ENCODE results near the gene PLPP4. TPM values are rescaled to one million over a fixed set of nuclear protein-coding genes. Genes with fewer than 3 reads are reported as not detected.

Gene PLPP4
- polyA plus RNA-seq, 3 donors from 2014 or later, result not detected

DNA sequence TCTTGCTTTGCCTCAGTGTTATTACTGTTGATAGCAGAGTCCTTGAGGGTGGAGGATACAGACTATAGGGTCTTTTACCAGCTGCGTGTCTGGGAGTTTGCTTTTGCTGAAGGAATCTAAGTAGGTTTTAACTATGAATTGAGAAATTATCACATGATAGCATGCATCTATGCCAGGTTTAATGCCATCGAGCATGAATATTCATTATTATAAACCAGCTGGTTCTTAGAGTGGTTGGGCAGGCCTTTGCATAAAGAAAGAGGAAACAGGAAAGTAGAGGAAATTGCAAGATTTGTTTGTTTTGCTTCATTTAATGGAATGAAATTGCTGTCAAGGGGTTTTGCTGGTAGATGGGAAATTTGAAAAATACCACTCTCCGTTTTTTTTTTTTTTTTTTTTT is 70.7 kb downstream of the PLPP4 start:
- Mint-ChIP-seq H3K27ac (no peak overlapping the region), H3K36me3 (no peaks in the 10 kb centered on the region), H3K27me3 (ENCODE audit: low read depth in 3 of 3) (peaks cover 2 to 7% (median 5%) of the 10 kb centered on the region in 3 donors), H3K4me3 (no peak overlapping the region), H3K9me3 (no peaks in the 10 kb centered on the region), H3K4me1 (no peaks in the 10 kb centered on the region)
- DNase-seq, result no peak

GRCh38 chr10:120530699-120531098 is 73.7 kb downstream of the PLPP4 start:
- no peak overlapping the region for H3K4me3 Mint-ChIP-seq
- H3K27ac Mint-ChIP-seq, result no peak overlapping the region
- no peaks in the 10 kb centered on the region for H3K4me1 Mint-ChIP-seq
- DNase-seq, result no peak
- H3K27me3 Mint-ChIP-seq (ENCODE audit: low read depth in 3 of 3), result peaks cover 4 to 17% (median 8%) of the 10 kb centered on the region in 3 donors
- peaks cover 0 to 3% (median 0%) of the 10 kb centered on the region in 3 donors for H3K36me3 Mint-ChIP-seq
- H3K9me3 Mint-ChIP-seq, result peaks cover 0 to 10% (median 8%) of the 10 kb centered on the region in 6 donors

GRCh38 chr10:120538091-120538490 is 81.1 kb downstream of the PLPP4 start:
- no peak for DNase-seq
- no peaks in the 10 kb centered on the region for H3K4me1 Mint-ChIP-seq
- peaks cover 0 to 10% (median 8%) of the 10 kb centered on the region in 6 donors for H3K9me3 Mint-ChIP-seq

DNA sequence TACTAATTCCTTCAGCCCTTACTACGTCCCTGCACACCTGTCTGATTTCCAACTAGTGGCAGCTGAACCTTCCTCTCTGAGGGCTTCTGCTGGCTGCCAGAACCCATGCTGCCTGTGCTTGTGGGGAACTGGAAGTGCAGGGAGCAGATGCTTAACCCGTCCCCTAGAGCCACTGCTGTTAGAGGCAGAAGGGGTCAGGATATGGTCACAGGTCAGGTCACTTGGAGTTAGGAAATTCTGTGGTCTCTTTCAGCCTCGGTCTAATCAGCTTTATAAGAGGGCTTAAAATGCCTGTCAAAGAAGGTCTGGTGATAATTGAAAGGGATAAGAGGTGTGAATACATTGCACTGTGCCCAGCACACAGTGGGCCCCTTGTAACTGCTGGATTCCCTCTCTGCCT is 82.0 kb downstream of the PLPP4 start:
- Mint-ChIP-seq H3K27ac (no peak overlapping the region), H3K36me3 (peaks cover 0 to 3% (median 0%) of the 10 kb centered on the region in 3 donors), H3K27me3 (ENCODE audit: low read depth in 3 of 3) (peaks cover 2 to 12% (median 3%) of the 10 kb centered on the region in 3 donors), H3K9me3 (peaks cover 0 to 10% (median 8%) of the 10 kb centered on the region in 6 donors), H3K4me1 (no peaks in the 10 kb centered on the region), H3K4me3 (no peak overlapping the region)
- DNase-seq, result no peak

More at GRCh38 chr10:120538091-120538490, 81.1 kb downstream of the PLPP4 start:
- H3K27me3 Mint-ChIP-seq (ENCODE audit: low read depth in 3 of 3), result peaks cover 2 to 15% (median 3%) of the 10 kb centered on the region in 3 donors
- peaks cover 0 to 3% (median 0%) of the 10 kb centered on the region in 3 donors for H3K36me3 Mint-ChIP-seq
- no peak overlapping the region for H3K27ac Mint-ChIP-seq
- H3K4me3 Mint-ChIP-seq, result no peak overlapping the region

- peaks cover 0 to under 1% (median 0%) of the 10 kb centered on the region in 3 donors for H3K36me3 Mint-ChIP-seq
Measured at GRCh38 chr10:120540486-120540885, 83.5 kb downstream of the PLPP4 start.

DNA sequence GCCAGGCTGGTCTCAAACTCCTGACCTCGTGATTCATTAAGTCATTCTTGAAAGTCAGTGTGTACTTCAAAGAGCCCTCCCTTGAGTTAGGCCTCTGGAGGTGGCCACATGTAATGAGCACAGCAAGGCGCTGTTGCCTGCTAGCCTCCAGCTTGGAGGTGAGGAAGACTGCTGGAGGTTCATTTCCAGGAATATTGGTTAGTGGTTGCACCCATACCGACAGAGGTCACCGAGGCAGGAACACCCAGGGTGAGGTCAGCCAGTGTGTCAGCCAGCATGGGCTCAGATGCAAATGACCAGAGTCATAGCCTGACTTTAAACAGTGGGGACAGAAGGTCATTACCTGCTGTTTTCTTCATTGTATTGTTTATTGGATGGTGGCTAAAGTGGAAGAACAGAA is 85.0 kb downstream of the PLPP4 start:
- no peaks in the 10 kb centered on the region for H3K9me3 Mint-ChIP-seq
- no peak overlapping the region for H3K4me3 Mint-ChIP-seq
- no peak for DNase-seq
- no peak overlapping the region for H3K27ac Mint-ChIP-seq
- H3K36me3 Mint-ChIP-seq, result no peaks in the 10 kb centered on the region
- peaks cover 0 to 3% (median 3%) of the 10 kb centered on the region in 3 donors for H3K27me3 Mint-ChIP-seq (ENCODE audit: low read depth in 3 of 3)
- H3K4me1 Mint-ChIP-seq, result no peaks in the 10 kb centered on the region

More at GRCh38 chr10:120540486-120540885, 83.5 kb downstream of the PLPP4 start:
- peaks cover 0 to 2% (median 0%) of the 10 kb centered on the region in 6 donors for H3K9me3 Mint-ChIP-seq
- no peak overlapping the region for H3K4me3 Mint-ChIP-seq
- no peak overlapping the region for H3K27ac Mint-ChIP-seq
- no peak for DNase-seq
- no peaks in the 10 kb centered on the region for H3K4me1 Mint-ChIP-seq
- H3K27me3 Mint-ChIP-seq (ENCODE audit: low read depth in 3 of 3), result peaks cover 0 to 7% (median 3%) of the 10 kb centered on the region in 3 donors

GRCh38 chr10:120542591-120542990 is 85.6 kb downstream of the PLPP4 start:
- H3K27me3 Mint-ChIP-seq (ENCODE audit: low read depth in 3 of 3), result peaks cover 0 to 3% (median 3%) of the 10 kb centered on the region in 3 donors
- H3K9me3 Mint-ChIP-seq, result no peaks in the 10 kb centered on the region
- H3K27ac Mint-ChIP-seq, result no peak overlapping the region
- H3K4me3 Mint-ChIP-seq, result no peak overlapping the region
- H3K36me3 Mint-ChIP-seq, result no peaks in the 10 kb centered on the region
- no peaks in the 10 kb centered on the region for H3K4me1 Mint-ChIP-seq
- DNase-seq, result no peak

DNA sequence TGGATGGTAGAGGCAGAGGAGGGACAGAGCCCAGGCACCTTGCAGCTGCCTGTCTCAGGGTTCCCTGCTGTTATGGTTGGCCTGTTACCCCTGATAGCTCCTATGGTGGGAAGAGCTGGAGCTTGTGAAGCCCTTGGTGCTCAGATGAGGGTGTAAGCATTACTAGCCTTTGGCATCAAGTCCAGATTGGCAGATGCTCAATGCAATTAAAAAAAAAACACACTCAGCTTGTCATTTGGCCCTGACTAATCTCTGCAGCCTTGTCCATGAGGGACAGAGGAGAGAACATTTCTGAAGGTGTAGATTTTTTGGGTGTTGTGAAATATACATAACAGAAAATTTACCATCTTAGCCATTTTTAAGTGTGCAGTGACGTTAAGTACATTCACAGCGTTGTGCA is 86.3 kb downstream of the PLPP4 start:
- Mint-ChIP-seq H3K27ac (no peak overlapping the region), H3K4me3 (no peak overlapping the region), H3K27me3 (ENCODE audit: low read depth in 3 of 3) (peaks cover 0 to 3% (median 3%) of the 10 kb centered on the region in 3 donors), H3K4me1 (no peaks in the 10 kb centered on the region), H3K9me3 (no peaks in the 10 kb centered on the region), H3K36me3 (no peaks in the 10 kb centered on the region)
- no peak for DNase-seq

- Mint-ChIP-seq H3K36me3 (no peaks in the 10 kb centered on the region), H3K27ac (no peak overlapping the region), H3K4me1 (no peaks in the 10 kb centered on the region), H3K9me3 (peaks cover 0 to 8% (median 5%) of the 10 kb centered on the region in 6 donors), H3K4me3 (no peak overlapping the region), H3K27me3 (ENCODE audit: low read depth in 3 of 3) (peaks cover 2 to 10% (median 7%) of the 10 kb centered on the region in 3 donors)
- DNase-seq, result no peak
Measured at GRCh38 chr10:120548210-120548609, 91.2 kb downstream of the PLPP4 start.

GRCh38 chr10:120552262-120552661 is 95.2 kb downstream of the PLPP4 start:
- no peak for DNase-seq
- no peaks in the 10 kb centered on the region for H3K4me1 Mint-ChIP-seq
- peaks cover 4 to 15% (median 6%) of the 10 kb centered on the region in 3 donors for H3K27me3 Mint-ChIP-seq (ENCODE audit: low read depth in 3 of 3)
- H3K36me3 Mint-ChIP-seq, result peaks cover 0 to 7% (median 0%) of the 10 kb centered on the region in 3 donors
- H3K27ac Mint-ChIP-seq, result no peak overlapping the region
- H3K9me3 Mint-ChIP-seq, result peaks cover 10 to 30% (median 14%) of the 10 kb centered on the region in 6 donors
- H3K4me3 Mint-ChIP-seq, result no peak overlapping the region

DNA sequence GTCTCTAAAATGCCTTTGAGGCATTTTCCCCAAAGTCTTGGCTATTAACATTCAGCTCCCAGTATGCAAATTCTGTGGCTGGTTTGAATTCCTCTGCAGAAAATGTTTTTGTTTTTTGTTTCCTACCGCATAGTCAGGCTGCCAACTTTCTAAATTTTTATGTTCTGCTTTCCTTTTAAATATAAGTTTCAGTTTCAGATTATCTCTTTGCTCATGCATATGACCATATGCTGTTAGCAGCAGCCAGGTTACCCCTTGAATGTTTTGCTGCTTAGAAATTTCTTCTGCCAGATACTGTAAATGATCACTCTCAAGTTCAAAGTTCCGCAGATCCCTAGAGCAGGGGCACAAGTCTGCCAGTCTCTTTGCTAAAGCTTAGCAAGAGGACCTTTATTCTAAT is 96.9 kb downstream of the PLPP4 start:
- no peak overlapping the region for H3K4me3 Mint-ChIP-seq
- peaks cover 4 to 12% (median 7%) of the 10 kb centered on the region in 3 donors for H3K27me3 Mint-ChIP-seq (ENCODE audit: low read depth in 3 of 3)
- H3K27ac Mint-ChIP-seq, result no peak overlapping the region
- peaks cover 10 to 30% (median 14%) of the 10 kb centered on the region in 6 donors for H3K9me3 Mint-ChIP-seq
- DNase-seq, result no peak
- peaks cover 0 to 7% (median 0%) of the 10 kb centered on the region in 3 donors for H3K36me3 Mint-ChIP-seq
- no peaks in the 10 kb centered on the region for H3K4me1 Mint-ChIP-seq

GRCh38 chr10:120555436-120555835 is 98.4 kb downstream of the PLPP4 start:
- Mint-ChIP-seq H3K27me3 (ENCODE audit: low read depth in 3 of 3) (peaks cover 3 to 10% (median 7%) of the 10 kb centered on the region in 3 donors), H3K36me3 (peaks cover 0 to 7% (median 0%) of the 10 kb centered on the region in 3 donors), H3K9me3 (peaks cover 10 to 30% (median 14%) of the 10 kb centered on the region in 6 donors), H3K4me1 (no peaks in the 10 kb centered on the region), H3K4me3 (no peak overlapping the region), H3K27ac (no peak overlapping the region)
- DNase-seq, result no peak

GRCh38 chr10:120555842-120556532 is 99.0 kb downstream of the PLPP4 start:
- H3K4me1 Mint-ChIP-seq, result no peaks in the 10 kb centered on the region
- no peak overlapping the region for H3K27ac Mint-ChIP-seq
- H3K27me3 Mint-ChIP-seq (ENCODE audit: low read depth in 3 of 3), result peaks cover 3 to 10% (median 5%) of the 10 kb centered on the region in 3 donors
- no peak for DNase-seq
- peaks cover 0 to 7% (median 0%) of the 10 kb centered on the region in 3 donors for H3K36me3 Mint-ChIP-seq
- no peak overlapping the region for H3K4me3 Mint-ChIP-seq
- H3K9me3 Mint-ChIP-seq, result peaks cover 10 to 30% (median 14%) of the 10 kb centered on the region in 6 donors

DNA sequence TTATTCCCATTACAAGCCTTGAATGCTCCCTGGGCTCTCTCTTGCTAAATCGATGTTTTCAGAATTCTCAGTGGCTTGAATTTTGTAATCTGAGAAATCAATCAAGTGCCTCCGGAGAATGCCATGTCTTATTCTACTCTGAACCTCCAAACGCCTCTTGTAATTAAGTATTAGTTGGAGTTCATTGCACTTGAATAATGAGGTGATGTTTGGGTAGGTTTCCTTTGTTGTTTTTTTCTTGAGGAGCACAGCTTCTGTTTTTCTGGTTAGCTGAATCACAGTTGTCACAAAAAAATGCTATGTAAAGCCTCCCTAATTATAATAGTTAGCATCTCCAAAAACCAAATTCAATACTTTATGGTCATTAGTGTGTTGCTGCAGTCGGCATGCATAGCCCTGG is 100.3 kb downstream of the PLPP4 start:
- DNase-seq, result no peak
- Mint-ChIP-seq H3K27ac (no peak overlapping the region), H3K27me3 (ENCODE audit: low read depth in 3 of 3) (peaks cover 3 to 5% (median 3%) of the 10 kb centered on the region in 3 donors), H3K36me3 (peaks cover 0 to 7% (median 0%) of the 10 kb centered on the region in 3 donors), H3K9me3 (peaks cover 10 to 30% (median 12%) of the 10 kb centered on the region in 6 donors), H3K4me3 (no peak overlapping the region), H3K4me1 (no peaks in the 10 kb centered on the region)

Data from immature natural killer cell (primary cell).